Stimulated activated CD8-positive, alpha-beta memory T cell treated with anti-CD3 and anti-CD28 coated beads, Interleukin-2, amount 100 ng/mL, for 48 hours (primary cell): ENCODE data around the gene BASP1.
"Not testable (repeated sequence)": the region's sequence is repeated elsewhere in the genome, so short reads cannot be mapped to it uniquely, and the experiment has no call there.

ENCODE experiments used
- DNase-seq, 2 donors: peaks; one replicate each; pipeline ENCODE4 v3.0.0-alpha.2; 2020; ENCODE audit warnings: low read depth in 2 of 2

Gene BASP1

GRCh38 chr5:17190799-17191391, 26.5 kb upstream of the BASP1 start:
- DNase-seq: no peak

- not testable (repeated sequence) for DNase-seq
These were observed 25.9 kb upstream of the BASP1 start for GRCh38 chr5:17191574-17191973.

- no peak for DNase-seq
These were observed 25.2 kb upstream of the BASP1 start for GRCh38 chr5:17192191-17192590.

GRCh38 chr5:17196024-17196423, 21.4 kb upstream of the BASP1 start:
- DNase-seq: no peak

GRCh38 chr5:17196697-17197096, 20.7 kb upstream of the BASP1 start:
- DNase-seq: no peak

GRCh38 chr5:17203329-17204132, 13.9 kb upstream of the BASP1 start:
- no peak for DNase-seq

- no peak for DNase-seq
These were observed 13.3 kb upstream of the BASP1 start for GRCh38 chr5:17204133-17204489.

- no peak for DNase-seq
These were observed 11.4 kb upstream of the BASP1 start for GRCh38 chr5:17206021-17206420.

- DNase-seq: no peak
These were observed 5.2 kb upstream of the BASP1 start for GRCh38 chr5:17212191-17212590.

GRCh38 chr5:17212996-17213395, 4.4 kb upstream of the BASP1 start:
- no peak for DNase-seq

GRCh38 chr5:17213938-17214337, 3.5 kb upstream of the BASP1 start:
- DNase-seq: no peak

- DNase-seq: no peak
These were observed 2.5 kb upstream of the BASP1 start for GRCh38 chr5:17214893-17215292.

GRCh38 chr5:17215361-17215760, 2.1 kb upstream of the BASP1 start:
- no peak for DNase-seq

GRCh38 chr5:17216176-17216973, 1.1 kb upstream of the BASP1 start:
- DNase-seq: peak; percentile 22 to 23

GRCh38 chr5:17216974-17217492, 398 bp upstream of the BASP1 start:
- DNase-seq: no peak

GRCh38 chr5:17218353-17219005, 1.0 kb downstream of the BASP1 start:
- no peak for DNase-seq

- no peak for DNase-seq
These were observed 1.6 kb downstream of the BASP1 start for GRCh38 chr5:17219006-17219422.

- no peak for DNase-seq
These were observed 2.0 kb downstream of the BASP1 start for GRCh38 chr5:17219469-17219868.

- no peak for DNase-seq
These were observed 2.6 kb downstream of the BASP1 start for GRCh38 chr5:17219992-17220391.

GRCh38 chr5:17220469-17220868, 3.0 kb downstream of the BASP1 start:
- DNase-seq: no peak

GRCh38 chr5:17221843-17222636, 4.6 kb downstream of the BASP1 start:
- no peak for DNase-seq
